HG03159 (cell line): ENCODE measurements around the gene DHRS2.
"Not testable (repeated sequence)": the region's sequence is repeated elsewhere in the genome, so short reads cannot be mapped to it uniquely, and the experiment has no call there.

Source experiments
- ATAC-seq: cut with Tn5 transposase; IDR thresholded peaks from one replicate; pipeline ENCODE4 v1.9.1; 2021; ENCODE audit warnings: mild to moderate bottlenecking, moderate library complexity; ENCODE audit not compliant: unreplicated experiment

Gene DHRS2

DNA sequence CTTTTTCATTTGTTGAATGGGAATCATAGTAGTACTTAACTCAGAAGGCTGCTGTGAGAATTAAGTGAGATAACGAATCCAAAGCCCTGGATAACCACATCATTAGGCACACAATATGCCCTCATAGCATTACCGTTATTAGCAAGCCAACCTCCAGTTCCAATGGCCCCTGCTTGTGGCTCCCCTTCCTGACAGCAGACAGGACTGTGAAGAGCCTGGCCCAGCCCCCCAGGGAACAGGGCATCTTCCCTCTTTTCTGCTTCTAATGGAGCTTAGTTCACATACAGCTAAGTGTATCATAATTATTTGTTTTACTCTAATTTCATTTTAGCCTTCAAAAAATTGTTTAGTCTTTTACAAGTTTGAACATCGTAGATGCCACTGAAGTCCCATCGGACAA, 39.7 kb downstream of the DHRS2 start:
- no peak for ATAC-seq

GRCh38 chr14:23681337-23681736, 45.2 kb downstream of the DHRS2 start:
- ATAC-seq, result no peak

- not testable (repeated sequence) for ATAC-seq
These were observed 53.7 kb downstream of the DHRS2 start for GRCh38 chr14:23689709-23690514.

DNA sequence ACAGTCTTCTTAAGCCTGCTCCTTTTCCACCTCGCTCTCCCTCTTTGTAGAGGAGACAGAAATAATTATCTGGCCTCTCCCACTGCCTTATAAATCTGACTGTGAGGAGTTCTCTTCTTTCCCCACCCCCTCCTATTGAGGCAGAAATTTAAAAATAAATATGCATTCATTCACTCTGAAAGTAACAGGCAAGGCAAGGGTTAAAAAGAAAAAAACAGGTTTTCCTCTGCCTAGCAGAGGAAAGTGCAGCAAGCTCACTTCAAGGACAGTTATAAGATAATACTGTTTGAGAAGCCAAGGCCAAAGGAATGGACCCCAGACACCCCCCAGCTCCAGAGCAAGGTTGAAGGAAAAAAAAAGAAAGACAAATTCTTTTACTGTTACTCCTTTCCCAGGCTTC, 56.3 kb downstream of the DHRS2 start:
- no peak for ATAC-seq

GRCh38 chr14:23693252-23693775, 57.1 kb downstream of the DHRS2 start:
- ATAC-seq, result no peak

DNA sequence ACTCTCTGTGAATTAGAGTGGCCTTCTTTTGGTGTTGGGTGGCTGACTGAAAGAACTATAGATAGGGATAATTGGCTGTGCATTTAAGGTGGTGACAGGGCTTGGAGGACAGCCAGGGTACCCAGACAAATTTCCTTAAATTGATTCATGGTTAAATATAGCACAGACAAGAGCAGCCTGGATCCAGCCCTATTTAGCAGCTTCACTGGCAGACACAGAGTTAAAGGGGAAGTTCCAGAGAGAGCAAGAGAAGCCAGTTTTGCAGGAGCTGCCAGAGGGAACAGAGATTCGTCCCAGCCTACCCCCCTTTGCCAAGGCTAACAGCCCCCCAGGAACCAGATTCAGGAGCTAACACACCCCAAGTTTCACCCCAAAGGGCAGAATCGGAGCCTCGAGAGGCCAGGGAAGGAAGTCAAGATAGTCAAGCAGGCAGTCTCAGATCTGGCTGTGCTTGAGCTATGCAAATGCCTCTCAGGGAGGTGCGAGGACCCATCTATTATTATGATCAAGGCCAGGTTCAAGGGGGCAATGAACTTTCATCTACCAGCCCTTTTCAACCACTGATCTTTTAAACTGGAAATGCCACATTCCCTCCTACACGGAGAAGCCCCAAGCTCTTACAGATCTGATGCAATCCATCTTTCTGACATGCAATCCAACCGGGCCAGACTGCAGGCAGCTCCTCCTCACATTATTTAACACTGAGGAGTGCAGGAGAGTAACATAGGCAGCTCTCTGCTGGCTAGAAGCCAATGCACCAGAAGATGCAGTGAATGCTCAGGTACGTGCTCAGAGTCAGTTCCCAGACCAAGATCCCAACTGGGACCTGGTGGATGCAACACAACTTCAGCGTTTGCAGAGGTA, 58.2 kb downstream of the DHRS2 start:
- no peak for ATAC-seq
